GM18907 (cell line): Measurements from ENCODE around the gene ATP6V0A1.
"Not testable (repeated sequence)": the region's sequence is repeated elsewhere in the genome, so short reads cannot be mapped to it uniquely, and the experiment has no call there.

Experiments
- ATAC-seq: cut with Tn5 transposase; IDR thresholded peaks from one replicate; pipeline ENCODE4 v1.9.1; 2021; ENCODE audit warnings: mild to moderate bottlenecking, moderate library complexity; ENCODE audit not compliant: unreplicated experiment

The ATP6V0A1 gene

DNA sequence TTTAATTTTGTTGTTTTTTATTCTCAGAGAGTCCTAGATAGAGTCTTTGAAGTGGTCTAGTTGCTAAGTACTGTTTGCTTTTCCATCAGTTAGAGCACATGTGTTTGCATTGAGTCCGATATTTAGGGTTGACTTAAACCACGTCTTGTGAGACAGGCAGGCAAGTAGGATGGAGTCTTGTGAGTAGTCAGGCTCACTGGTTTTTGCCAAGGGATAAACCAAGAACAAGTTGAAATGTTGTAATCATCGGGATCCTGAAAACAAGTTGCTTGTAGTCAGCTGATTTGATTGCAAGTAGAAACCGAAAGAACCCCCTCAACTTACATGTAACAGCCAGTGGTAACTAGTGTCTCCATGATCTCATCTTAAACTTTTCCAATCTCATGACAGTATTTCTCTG lies 17.2 kb downstream of the ATP6V0A1 start:
- no peak for ATAC-seq

DNA sequence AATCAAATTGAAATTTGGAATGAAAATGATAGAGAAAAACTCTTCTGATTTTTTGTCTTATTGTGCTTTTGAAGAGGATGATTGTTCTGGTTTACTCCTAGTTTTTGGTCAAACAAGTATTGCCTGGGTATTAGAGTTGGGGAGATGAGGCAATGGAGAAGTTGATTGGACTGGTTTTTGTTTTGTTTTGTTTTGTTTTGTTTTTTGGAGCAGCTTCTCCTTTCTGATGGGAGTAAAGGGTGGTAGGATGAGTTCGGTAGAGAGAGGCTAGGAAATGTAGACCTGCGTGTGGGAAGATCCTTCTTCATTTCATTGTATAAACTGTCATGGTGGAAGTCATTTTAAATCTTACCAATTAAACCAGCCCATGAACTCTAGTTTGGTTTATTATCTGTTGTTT lies 17.7 kb downstream of the ATP6V0A1 start:
- no peak for ATAC-seq

DNA sequence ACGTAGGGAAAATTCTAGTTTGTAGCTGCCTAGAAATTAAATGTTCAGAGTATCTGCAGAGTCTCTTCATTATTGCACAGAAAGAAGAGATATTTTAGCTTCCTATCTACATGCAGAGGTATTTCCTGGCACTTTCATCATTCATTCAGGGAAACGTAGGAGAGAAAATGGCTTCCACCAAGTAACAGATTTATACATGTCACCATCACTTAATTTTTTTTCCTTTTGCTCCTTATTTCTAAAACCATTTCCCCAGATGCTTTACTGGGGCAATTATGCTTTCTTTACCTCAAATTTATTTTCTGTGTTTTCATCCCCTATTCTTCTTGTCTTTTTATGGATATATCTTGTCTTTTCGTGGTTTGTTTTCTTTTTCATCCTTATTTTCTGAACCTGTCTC lies 18.5 kb downstream of the ATP6V0A1 start:
- ATAC-seq = no peak

DNA sequence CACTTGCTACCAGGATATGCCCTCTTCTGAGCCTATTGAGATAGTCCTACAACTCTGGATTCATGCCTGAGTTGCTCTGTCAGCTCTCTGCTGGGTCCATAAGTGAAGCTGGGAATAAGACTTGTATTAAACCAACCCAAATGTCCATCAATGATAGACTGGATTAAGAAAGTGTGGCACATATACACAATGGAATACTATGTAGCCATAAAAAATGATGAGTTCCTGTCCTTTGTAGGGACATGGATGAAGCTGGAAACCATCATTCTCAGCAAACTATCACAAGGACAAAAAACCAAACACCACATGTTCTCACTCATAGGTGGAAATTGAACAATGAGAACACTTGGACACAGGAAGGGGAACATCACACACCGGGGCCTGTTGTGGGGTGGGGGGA lies 19.1 kb downstream of the ATP6V0A1 start:
- ATAC-seq = not testable (repeated sequence)

DNA sequence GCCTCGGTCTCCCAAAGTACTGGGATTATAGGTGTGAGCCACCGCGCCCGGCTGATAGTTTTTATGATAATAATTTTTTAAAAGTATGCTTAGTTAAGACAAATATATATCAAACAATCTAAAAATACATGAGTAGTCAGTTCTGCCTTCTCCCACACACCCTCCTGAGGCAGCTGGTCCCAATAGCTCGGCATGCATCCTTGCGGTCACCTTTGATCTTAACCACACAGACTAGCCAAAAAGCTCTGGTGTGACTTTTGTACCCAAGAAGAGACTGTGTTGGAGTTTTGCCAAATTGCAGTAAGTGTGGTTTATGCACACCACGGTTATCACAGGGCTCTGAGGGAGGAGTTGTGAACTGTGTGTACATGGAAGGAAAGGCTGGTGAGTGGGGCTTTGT lies 25.6 kb downstream of the ATP6V0A1 start:
- ATAC-seq = no peak

DNA sequence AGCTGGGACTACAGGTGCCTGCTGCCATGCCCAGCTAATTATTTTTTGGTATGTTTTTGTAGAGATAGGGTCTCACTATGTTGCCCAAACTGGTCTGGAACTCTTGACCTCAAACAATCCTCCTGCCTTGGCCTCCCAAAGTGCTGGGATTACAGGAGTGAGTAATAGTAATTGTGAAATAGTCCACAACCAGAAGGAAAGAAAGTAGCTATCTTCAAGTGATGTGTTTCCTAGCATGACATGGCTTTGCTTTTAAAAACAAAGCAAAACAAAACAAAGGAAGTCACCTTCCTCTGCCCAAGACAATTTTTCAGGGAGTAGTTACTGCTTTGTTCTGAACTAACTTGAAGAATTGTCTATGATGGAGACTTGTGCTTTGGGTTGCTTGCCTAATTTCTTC lies 27.0 kb downstream of the ATP6V0A1 start:
- ATAC-seq = no peak

DNA sequence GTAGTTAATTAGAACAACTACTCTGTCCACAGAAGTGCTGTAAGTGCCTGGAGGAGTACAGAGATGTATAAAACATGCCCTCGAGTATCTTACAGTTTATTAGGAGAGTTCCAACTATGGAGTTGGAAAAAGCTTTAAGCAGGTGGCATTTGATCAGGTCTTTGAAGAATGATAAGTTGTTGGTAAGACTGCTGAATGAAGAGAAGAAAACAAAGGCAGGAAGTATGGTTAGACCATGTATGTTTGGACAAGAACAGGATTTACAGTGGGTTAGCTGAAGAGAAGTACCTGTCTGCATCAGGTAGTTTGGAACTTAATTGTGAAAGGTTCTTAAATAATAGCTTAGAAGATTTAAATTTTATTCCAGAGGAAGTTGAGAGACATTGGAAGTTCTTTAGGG lies 29.4 kb downstream of the ATP6V0A1 start:
- ATAC-seq = no peak

DNA sequence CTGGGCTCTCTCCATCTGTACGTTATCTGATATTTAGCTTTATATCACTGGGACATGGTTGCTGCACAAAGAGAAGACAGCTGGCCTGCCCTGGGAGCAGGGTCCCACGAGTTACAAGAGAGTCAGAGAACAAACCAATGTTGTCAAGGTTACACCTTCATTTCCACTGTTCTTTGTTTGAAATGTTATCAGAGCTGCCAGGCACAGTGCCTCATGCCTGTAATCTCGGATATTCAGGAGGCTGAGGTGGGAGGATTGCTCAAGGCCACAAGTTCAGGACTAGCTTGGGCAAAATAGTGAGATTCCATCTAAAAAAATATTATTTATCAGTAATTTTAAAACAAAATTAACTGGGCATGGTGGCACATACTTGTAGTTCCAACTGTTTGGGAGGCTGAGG lies 34.6 kb downstream of the ATP6V0A1 start:
- ATAC-seq = no peak

DNA sequence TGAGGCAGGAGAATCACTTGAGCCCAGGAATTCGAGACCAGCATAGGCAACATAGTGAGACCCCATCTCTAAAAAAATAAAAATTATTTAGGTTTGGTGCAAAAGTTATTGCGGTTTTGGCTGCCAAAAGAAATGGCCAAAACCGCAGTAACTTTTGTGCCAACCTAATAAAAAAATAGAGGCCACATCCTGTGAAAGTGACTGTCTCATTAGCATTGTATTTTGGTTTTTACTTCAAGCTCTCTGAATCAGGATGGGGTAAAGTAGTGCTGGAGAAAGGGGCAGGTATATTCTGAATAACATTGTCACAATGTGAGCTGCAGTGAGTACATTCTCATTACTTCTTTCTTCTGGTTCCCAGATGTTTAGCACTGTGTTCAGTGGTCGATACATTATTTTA lies 36.0 kb downstream of the ATP6V0A1 start:
- no peak for ATAC-seq

DNA sequence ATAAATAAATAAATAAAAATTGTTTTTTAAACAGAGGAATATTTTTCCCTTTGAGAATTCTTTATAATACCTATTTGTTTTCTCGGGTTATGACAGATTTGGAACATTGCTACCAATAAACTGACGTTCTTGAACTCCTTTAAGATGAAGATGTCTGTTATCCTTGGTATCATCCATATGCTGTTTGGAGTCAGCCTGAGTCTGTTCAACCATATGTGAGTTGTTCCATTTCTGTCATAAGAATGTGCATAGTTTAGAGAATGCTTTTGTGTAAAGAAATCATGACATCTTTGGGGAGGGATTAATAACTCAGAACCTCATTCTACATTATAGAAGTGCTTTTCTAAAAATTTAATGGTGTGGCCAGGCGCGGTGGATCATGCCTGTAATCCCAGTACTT lies 40.1 kb downstream of the ATP6V0A1 start:
- no peak for ATAC-seq

DNA sequence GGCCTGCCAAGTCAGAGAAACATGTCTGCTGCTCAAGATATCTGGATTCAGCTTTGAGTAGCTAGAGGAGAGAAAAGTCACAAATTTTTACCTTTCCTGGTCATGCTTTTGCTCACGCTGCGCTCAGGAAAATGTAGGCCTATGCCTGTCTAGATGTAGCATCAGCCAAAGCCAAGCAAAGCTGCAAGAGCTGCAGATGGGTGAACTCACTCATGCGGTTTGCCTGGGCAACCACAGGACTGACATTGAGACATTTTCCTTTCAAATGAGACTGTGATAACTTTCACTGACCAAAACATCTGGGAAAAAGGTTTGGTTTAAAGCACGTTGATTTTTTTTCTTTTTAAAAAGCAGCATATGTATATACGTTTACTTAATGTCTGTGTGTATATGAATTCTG lies 43.4 kb downstream of the ATP6V0A1 start:
- no peak for ATAC-seq

DNA sequence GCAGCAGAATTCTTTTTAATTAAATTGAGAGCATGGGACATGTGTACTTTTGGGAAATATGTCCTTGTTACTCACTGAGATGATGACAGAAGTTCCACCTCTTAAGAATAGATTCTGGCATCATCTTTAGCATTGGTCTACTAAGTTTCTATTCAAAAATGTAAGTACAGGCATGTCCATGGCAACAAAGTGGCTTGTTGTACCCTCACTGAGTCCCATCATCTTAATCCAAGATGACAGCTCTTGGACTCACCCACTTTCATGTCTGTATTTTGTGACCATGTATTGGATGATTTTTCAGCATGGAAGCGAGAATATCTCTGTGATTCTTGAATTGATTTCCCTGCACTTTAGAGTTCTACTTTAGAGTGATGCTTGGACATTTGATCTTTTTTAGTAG lies 44.2 kb downstream of the ATP6V0A1 start:
- no peak for ATAC-seq

DNA sequence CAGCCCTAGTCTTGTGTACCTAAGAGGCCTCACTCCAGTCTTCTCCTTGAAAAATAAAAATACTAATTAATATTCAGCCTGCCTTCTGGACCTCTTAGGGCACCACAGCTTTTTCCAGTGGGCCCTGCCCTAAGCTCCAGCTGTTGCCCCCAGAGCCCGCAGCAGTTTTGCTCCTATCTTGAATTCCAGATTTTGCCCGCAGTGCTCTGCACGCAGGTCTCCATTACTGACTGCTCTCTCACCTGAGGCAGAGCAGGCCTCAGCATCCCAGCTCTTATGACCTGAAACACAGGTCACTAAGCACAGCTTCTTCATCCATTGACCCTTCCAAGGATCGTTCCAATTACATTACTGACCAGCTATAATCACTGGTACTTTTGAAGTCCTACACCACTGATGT lies 49.0 kb downstream of the ATP6V0A1 start:
- ATAC-seq = no peak

DNA sequence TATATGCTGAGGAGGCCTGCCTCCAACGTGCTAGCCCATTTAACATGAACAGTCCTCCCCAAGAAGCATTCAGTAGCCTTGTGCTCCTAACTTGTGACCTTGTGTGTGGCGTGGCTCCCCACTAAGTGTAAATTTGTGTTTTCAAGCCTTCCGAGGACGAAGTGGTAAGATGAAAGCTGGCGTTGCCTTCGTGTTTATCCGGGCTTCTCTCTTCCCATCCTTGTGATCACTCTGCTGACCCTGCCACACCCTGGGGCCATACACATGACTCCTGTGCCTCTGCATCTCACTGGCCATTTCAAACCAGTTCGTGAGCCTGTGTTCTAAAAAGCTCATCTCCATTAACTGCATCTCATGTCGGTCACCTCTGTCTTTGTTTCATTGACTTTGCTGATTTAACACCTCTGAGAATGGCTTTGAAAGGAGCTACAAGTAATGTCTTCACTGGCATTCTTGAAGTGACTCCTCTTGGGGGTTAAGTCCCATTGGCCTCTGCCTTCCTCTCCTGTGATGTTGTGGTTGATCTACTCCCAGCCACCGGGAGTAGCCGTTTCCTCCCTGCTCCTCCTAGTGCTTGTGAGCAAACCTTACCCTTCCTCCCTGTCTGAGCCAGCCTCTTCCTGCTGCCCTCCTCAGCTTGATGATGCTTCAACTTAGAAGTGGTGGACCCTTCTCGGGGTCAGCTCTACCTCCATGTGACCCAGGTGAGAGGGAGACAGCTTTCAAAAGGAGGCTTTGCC lies 49.9 kb downstream of the ATP6V0A1 start:
- no peak for ATAC-seq

DNA sequence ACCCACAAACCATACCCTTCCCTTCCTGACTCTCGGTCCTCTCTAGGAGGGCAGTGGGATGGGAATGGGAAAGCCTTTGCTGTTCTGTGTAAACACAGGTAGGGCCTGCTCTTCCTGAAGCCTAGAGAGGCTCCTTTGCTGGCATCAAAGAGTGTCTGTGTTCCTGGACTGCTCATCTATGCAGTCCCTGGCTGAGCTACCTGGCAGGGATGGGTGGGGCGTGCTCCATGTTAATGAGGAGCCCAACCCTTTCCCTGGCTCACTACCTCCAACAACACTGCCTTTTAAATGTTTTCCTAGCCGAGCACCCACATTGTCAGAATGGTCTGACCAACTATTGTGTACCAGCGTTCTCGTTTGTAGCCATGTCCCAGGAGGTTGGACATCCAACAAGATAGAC lies 50.7 kb downstream of the ATP6V0A1 start:
- ATAC-seq = no peak

DNA sequence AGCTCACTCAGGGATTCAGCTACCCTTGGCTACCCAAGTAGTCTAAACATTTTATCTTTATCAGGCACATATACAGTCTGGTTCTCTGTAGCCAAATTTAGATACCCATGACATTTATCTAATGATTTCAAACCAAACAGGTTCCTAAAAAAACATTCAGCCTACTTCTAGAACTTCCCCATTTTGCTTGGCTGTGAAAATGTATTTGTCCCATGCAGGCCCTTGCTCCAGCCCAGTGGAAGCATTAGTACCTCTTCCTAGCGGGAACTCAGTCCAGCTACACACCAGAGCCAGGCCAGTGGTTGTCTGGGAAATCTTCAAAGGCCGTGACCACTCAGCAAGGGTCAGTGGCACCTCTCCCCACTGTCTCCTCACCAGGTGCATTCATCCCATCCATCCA lies 51.2 kb downstream of the ATP6V0A1 start:
- no peak for ATAC-seq

DNA sequence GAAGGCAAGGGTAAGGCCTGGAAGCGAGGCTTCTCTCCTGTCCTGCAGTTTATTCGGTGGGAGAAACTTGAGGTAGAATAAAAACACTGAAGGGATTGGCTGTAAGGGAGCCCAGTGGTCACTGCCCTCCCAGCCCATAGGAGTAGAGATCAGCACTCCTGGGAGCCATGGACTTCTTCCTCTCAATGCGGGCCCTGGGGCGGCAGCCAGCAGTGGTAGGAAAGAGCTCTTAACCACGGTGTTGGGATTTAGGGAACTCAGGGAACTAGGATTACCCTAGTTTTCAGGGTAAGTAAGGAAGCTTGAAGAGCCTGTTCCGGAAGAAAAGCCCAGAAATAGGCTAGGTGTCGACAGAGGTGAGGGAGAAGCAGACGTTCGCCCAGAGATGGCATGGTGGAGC lies 53.6 kb downstream of the ATP6V0A1 start:
- ATAC-seq = no peak

DNA sequence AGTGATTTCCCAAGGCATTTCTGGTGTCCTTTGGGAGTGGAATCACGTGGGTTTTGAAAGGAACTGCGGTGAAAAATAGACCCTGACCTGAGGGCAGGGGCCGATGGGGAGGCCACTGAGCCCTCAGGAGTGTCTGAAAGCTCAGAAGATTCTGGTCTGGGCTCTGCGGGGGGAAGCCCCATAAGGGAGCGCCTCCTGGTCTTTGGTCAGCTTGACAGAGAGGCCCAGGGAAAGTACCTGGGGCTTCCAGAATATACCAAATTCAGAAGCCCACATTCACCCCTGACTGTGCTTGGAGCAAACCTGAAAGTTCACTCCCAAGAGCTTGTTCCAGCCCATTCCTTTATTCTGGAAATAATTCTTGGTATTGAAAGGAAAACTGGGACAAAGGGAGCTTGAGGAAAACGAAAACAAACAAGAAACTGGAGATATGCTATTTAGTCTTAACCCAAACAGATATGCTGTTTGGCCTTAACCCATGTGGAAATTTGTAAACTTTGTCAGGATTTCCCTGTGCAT lies 54.1 kb downstream of the ATP6V0A1 start:
- no peak for ATAC-seq

DNA sequence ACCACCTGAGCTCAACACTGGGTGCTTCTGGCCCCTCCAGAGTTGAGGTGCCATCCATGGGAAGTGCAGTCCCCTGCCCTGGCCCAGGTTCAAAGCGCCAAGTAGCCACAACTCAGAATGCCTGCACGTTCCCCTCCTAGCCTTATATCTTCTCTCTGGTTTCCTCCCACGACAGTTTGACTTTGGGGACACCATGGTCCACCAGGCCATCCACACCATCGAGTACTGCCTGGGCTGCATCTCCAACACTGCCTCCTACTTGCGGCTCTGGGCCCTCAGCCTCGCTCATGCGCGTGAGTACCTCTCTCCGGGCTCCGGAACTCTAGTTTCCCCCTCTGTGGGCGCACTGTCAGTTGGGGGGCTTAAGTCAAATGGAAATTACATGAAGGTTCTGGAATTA lies 55.0 kb downstream of the ATP6V0A1 start:
- ATAC-seq = no peak

DNA sequence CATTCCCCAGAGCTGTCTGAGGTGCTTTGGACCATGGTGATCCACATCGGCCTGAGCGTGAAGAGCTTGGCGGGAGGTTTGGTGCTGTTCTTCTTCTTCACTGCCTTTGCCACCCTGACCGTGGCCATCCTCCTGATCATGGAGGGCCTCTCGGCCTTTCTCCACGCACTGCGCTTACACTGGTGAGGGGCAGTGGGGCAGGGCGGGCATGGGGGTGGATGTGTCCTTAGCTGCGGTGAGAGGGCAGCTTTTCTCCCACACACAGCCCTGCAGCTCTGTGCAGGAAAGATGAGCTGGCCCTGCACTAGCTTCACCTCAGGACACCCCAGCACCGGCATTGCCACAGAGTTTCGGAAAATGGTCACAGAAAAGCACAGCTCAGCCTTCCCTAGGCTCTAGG lies 55.6 kb downstream of the ATP6V0A1 start:
- ATAC-seq = no peak

DNA sequence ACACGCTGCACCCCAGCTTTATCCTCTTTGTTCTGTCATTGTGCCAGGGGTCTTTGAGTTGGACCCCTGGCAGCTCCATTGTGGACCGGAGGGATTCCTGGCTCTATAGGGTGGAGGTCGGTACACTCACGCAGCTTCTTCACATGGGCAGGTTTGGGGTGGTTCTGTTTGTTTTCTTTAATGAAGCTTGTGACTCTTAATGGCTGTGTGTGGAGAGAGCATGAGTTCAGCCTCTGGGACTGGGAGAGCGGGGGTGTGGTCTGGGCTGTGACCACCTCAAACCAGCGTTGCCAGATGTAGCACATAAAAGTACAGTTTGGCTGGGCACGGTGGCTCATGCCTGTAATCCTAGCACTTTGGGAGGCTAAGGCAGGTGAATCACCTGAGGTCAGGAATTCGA lies 56.2 kb downstream of the ATP6V0A1 start:
- no peak for ATAC-seq

DNA sequence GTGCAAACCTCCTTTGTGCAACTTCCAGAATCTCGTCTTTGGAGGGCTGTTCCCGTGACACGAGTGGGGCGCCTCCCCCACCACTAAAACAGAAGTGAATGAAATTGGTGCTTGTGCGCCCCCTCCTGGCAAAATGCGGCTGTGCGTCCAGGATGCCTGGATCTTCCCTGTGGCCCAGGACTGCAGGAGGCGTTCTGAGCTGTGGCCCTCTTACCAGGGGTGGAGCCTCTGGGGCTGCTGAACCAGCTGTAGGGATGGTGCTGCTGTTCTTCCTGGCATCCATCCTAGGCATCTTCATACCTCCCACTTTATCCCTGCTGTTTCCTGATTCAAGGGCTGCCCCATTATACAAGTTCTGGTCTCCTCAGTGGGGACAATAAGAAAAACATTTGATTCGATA lies 58.8 kb downstream of the ATP6V0A1 start:
- no peak for ATAC-seq
